PC-3 (cell line): ENCODE measurements around the gene PIAS1. TPM values are rescaled to one million over a fixed set of nuclear protein-coding genes. Genes with fewer than 3 reads are reported as not detected.

ENCODE experiments used
- ATAC-seq: fragments of 200-7000 bp; cut with Tn5 transposase; 2 replicates; pipeline ENCODE4 v1.9.1; 2020; ENCODE audit warnings: mild to moderate bottlenecking, moderate library complexity
- BruUV-seq: library from RNA; stranded (reverse); fragments of 400-500 nt; replicated peaks from 2 replicates; lab custom pipeline; 2021; lab: Mats Ljungman, UMichigan
- CTCF ChIA-PET: fragments of 300-600 bp; sonication (Branson Sonifier 250); formaldehyde crosslinking; loops from one replicate; lab custom pipeline; 2022; ENCODE audit warnings: antibody characterized with exemption; lab: Charles Lee
- POLR2A ChIA-PET: fragments of 300-600 bp; sonication (Branson Sonifier 250); formaldehyde crosslinking; loops from one replicate; lab custom pipeline; 2022; ENCODE audit warnings: antibody characterized with exemption; ENCODE audit not compliant: unreplicated experiment; lab: Charles Lee
- DNase-seq: peaks from one replicate; pipeline ENCODE4 v3.0.0-alpha.2; 2015
- H2AFZ ChIP-seq: fragments of 300-600 bp; sonication (generic); 2 replicates; pipeline ENCODE4 v1.6.0; 2016; ENCODE audit warnings: antibody characterized with exemption, low read length
- H3F3A ChIP-seq: fragments of 300-600 bp; sonication (generic); one replicate; pipeline ENCODE4 v1.6.0; 2017; ENCODE audit warnings: antibody characterized with exemption, low read length, control low read depth, mild to moderate bottlenecking; ENCODE audit not compliant: unreplicated experiment
- H3K27ac ChIP-seq: fragments of 300-600 bp; sonication (generic); 2 replicates; pipeline ENCODE4 v1.5.1; 2016; ENCODE audit warnings: mild to moderate bottlenecking, low read length
- H3K27me3 ChIP-seq: fragments of 300-600 bp; sonication (generic); 2 replicates; pipeline ENCODE4 v1.6.1; 2016; ENCODE audit warnings: low read length, mixed read lengths
- H3K36me3 ChIP-seq: fragments of 300-600 bp; sonication (generic); 2 replicates; pipeline ENCODE4 v1.6.1; 2016; ENCODE audit warnings: low read depth, mixed run types, low read length, mixed read lengths
- H3K4me1 ChIP-seq: fragments of 300-600 bp; sonication (generic); 2 replicates; pipeline ENCODE4 v1.5.1; 2016; ENCODE audit warnings: low read length; ENCODE audit not compliant: insufficient read depth
- H3K4me2 ChIP-seq: fragments of 300-600 bp; sonication (generic); 2 replicates; pipeline ENCODE4 v1.6.0; 2016; ENCODE audit warnings: low read length
- H3K4me3 ChIP-seq: fragments of 300-600 bp; sonication (generic); 2 replicates; pipeline ENCODE4 v1.5.1; 2016; ENCODE audit warnings: mild to moderate bottlenecking, low read length, mixed read lengths
- H3K79me2 ChIP-seq: fragments of 300-600 bp; sonication (generic); 2 replicates; pipeline ENCODE4 v1.6.1; 2017; ENCODE audit warnings: low read length, mixed read lengths
- H3K9ac ChIP-seq: fragments of 300-600 bp; sonication (generic); 2 replicates; pipeline ENCODE4 v1.6.0; 2016; ENCODE audit warnings: mild to moderate bottlenecking, low read length
- H3K9me2 ChIP-seq: fragments of 300-600 bp; sonication (generic); replicated peaks from 2 replicates; pipeline ENCODE4 v1.6.1; 2016; ENCODE audit warnings: mixed run types, low read length, mixed read lengths
- H3K9me3 ChIP-seq: fragments of 300-600 bp; sonication (generic); 2 replicates; pipeline ENCODE4 v1.6.1; 2016; ENCODE audit warnings: low read length, mixed read lengths
- H4K20me1 ChIP-seq: fragments of 300-600 bp; sonication (generic); 2 replicates; pipeline ENCODE4 v1.6.1; 2016; ENCODE audit warnings: low read length, mixed read lengths
- EZH2 ChIP-seq: fragments of 300-600 bp; sonication (generic); IDR thresholded peaks from one replicate; pipeline ENCODE4 v1.6.1; 2017; ENCODE audit warnings: antibody characterized with exemption, mild to moderate bottlenecking, low read length; ENCODE audit not compliant: unreplicated experiment
- EZH2phosphoT487 ChIP-seq: fragments of 300-600 bp; sonication (generic); IDR thresholded peaks from 2 replicates; pipeline ENCODE4 v1.6.1; 2018; ENCODE audit warnings: mild to moderate bottlenecking, antibody characterized with exemption, low read length, borderline replicate concordance
- intact Hi-C: fragments of 100-400 bp; cut with micrococcal nuclease; formaldehyde crosslinking; loops from 2 replicates; pipeline ENCODE4 v1.9.0; 2023
- total RNA-seq: library from RNA; depleted of rRNA; stranded (reverse); fragments of >200 nt; gene quantifications from 2 replicates; pipeline ENCODE4 v1.2.3, GENCODE V29; 2014
- TF ChIP-seq, protein P1 (sequence below): fragments of 300-600 bp; sonication (generic); conservative IDR thresholded peaks from 2 replicates; pipeline ENCODE4 v1.5.1; 2017; ENCODE audit warnings: antibody characterized with exemption, low read depth, mild to moderate bottlenecking, low read length

The PIAS1 gene
- total RNA-seq, 1 experiment from 2014 or later: 21.9 TPM

DNA sequence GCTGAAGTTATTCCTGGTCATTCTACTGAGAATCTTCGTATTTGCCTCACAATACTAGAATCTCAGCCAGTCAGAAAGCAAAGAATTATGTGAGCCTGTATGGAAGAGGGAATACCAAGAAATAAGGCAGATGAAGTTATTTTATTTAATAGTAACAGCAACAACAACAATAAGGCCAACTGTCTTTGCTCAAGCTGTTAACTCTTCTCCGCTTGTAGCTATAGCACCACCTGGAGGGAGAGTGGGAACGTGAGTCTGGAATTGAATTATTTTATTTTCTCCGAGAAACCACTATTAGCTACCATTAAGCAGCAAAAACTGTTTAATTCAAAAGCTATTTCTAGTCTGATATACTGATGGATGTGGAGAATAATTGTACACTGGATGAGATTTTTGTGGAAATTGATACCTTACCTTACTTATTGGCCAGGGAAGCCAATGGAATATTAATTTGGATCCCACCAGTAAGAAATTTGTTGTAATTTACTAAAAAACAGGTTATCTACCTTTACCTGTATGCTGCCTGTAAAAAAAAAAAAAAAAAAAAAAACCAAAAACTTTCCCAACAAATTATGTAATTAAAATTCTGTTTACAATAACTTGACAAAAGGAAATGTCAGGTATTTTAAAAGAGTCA, 100.9 kb downstream of the PIAS1 start:
- no peak overlapping the region for H3K27ac ChIP-seq
- ChIA-PET CTCF (interaction anchor here (0.6 to 1.5 kb wide), 5 partner anchors 10 to 292 kb away, joined by 3 to 6 read pairs (median 4); no protein-coding TSS in a partner anchor), POLR2A (interaction anchor here (0.5 kb wide), 1 partner anchor 47 kb away, joined by 4 read pairs; no protein-coding TSS in a partner anchor)
- DNase-seq (peak; percentile 71), ATAC-seq (0 out of 2 replicates have a peak, but pooled peaks have one; percentile 35)
- H3K9me2 ChIP-seq: no peaks in the 10 kb centered on the region
- no peaks in the 10 kb centered on the region for H3K4me1 ChIP-seq
- H3K79me2 ChIP-seq: no peaks in the 10 kb centered on the region
- intact Hi-C loops: loop anchor here (1.0 to 10.0 kb wide), 5 partner anchors 60 to 313 kb away; partner anchors contain the start of gene RNU6-1
- H3K4me3 ChIP-seq: no peak overlapping the region
- no peaks in the 10 kb centered on the region for H3K27me3 ChIP-seq
- H3K4me2 ChIP-seq: no peak overlapping the region
- peaks cover 3% of the 10 kb centered on the region; the same call in 1 of the 2 replicates for H3K36me3 ChIP-seq
- TF ChIP-seq, protein P1, sequence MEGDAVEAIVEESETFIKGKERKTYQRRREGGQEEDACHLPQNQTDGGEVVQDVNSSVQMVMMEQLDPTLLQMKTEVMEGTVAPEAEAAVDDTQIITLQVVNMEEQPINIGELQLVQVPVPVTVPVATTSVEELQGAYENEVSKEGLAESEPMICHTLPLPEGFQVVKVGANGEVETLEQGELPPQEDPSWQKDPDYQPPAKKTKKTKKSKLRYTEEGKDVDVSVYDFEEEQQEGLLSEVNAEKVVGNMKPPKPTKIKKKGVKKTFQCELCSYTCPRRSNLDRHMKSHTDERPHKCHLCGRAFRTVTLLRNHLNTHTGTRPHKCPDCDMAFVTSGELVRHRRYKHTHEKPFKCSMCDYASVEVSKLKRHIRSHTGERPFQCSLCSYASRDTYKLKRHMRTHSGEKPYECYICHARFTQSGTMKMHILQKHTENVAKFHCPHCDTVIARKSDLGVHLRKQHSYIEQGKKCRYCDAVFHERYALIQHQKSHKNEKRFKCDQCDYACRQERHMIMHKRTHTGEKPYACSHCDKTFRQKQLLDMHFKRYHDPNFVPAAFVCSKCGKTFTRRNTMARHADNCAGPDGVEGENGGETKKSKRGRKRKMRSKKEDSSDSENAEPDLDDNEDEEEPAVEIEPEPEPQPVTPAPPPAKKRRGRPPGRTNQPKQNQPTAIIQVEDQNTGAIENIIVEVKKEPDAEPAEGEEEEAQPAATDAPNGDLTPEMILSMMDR: peak; percentile 87
- no peak for TF ChIP-seq EZH2
- no peak for TF ChIP-seq EZH2phosphoT487
- no peaks in the 10 kb centered on the region for H3F3A ChIP-seq
- BruUV-seq: no TSS peak
- H3K9me3 ChIP-seq: no peaks in the 10 kb centered on the region
- H4K20me1 ChIP-seq: no peaks in the 10 kb centered on the region
- H3K9ac ChIP-seq: no peak overlapping the region
- no peak overlapping the region for H2AFZ ChIP-seq

DNA sequence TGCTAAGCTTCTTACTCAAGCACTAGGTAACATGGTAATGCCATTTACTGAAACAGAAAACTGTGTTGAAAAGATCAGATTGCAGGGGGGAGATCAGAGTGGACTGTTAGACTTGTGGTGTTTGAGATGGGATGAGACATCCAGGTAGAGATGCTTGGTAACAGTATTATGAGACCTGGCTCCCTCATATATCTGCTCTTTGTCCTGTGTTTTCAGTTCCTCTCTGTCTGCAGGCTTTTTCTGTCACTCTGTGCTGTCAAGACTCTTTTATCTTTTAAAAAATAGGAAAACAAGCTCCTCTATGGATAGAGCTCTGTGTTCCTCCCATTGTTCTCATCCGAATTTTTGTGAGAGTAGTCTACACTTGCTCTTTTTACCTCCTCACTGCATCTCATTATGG, 103.0 kb downstream of the PIAS1 start:
- Histone ChIP-seq H3K9ac (no peak overlapping the region), H3K27ac (no peak overlapping the region), H3F3A (no peaks in the 10 kb centered on the region), H3K36me3 (peaks cover 7% of the 10 kb centered on the region; the same call in 1 of the 2 replicates), H4K20me1 (no peaks in the 10 kb centered on the region), H2AFZ (no peak overlapping the region), H3K79me2 (no peaks in the 10 kb centered on the region), H3K4me1 (no peaks in the 10 kb centered on the region), H3K27me3 (no peaks in the 10 kb centered on the region), H3K4me3 (no peak overlapping the region), H3K9me2 (no peaks in the 10 kb centered on the region), H3K4me2 (no peak overlapping the region), H3K9me3 (no peaks in the 10 kb centered on the region)
- ChIA-PET POLR2A (no interaction called here), CTCF (no interaction called here)
- ATAC-seq: no peak
- intact Hi-C loops: loop anchor here (5.0 to 10.0 kb wide), 4 partner anchors 62 to 315 kb away; partner anchors contain the start of gene RNU6-1
- DNase-seq: no peak
- no peak for TF ChIP-seq EZH2phosphoT487
- TF ChIP-seq EZH2: no peak
- TF ChIP-seq, protein P1: no peak
- BruUV-seq: no TSS peak
